HG02588 (cell line): ENCODE results near the gene DLX2.
"Not testable (repeated sequence)": the region's sequence is repeated elsewhere in the genome, so short reads cannot be mapped to it uniquely, and the experiment has no call there.

Source experiments
- ATAC-seq: cut with Tn5 transposase; IDR thresholded peaks from one replicate; pipeline ENCODE4 v1.9.1; 2021; ENCODE audit warnings: mild to moderate bottlenecking, moderate library complexity; ENCODE audit not compliant: unreplicated experiment

DLX2 gene

GRCh38 chr2:172083628-172084394 lies 18.9 kb downstream of the DLX2 start:
- no peak for ATAC-seq

- no peak for ATAC-seq
Measured at GRCh38 chr2:172082944-172083627, 19.6 kb downstream of the DLX2 start.

GRCh38 chr2:172082105-172082943 lies 20.4 kb downstream of the DLX2 start:
- no peak for ATAC-seq

GRCh38 chr2:172081221-172082022 lies 21.3 kb downstream of the DLX2 start:
- ATAC-seq, result no peak

GRCh38 chr2:172080641-172081220 lies 22.0 kb downstream of the DLX2 start:
- no peak for ATAC-seq

GRCh38 chr2:172079838-172080640 lies 22.7 kb downstream of the DLX2 start:
- ATAC-seq, result no peak

- no peak for ATAC-seq
Measured at GRCh38 chr2:172079416-172079815, 23.3 kb downstream of the DLX2 start.

- ATAC-seq, result no peak
Measured at GRCh38 chr2:172074254-172074653, 28.4 kb downstream of the DLX2 start.

- ATAC-seq, result no peak
Measured at GRCh38 chr2:172073518-172073917, 29.2 kb downstream of the DLX2 start.

GRCh38 chr2:172072706-172073105 lies 30.0 kb downstream of the DLX2 start:
- no peak for ATAC-seq

- no peak for ATAC-seq
Measured at GRCh38 chr2:172072303-172072702, 30.4 kb downstream of the DLX2 start.

GRCh38 chr2:172070936-172071335 lies 31.8 kb downstream of the DLX2 start:
- no peak for ATAC-seq

- not testable (repeated sequence) for ATAC-seq
Measured at GRCh38 chr2:172067905-172068304, 34.8 kb downstream of the DLX2 start.

GRCh38 chr2:172066394-172066886 lies 36.3 kb downstream of the DLX2 start:
- ATAC-seq, result no peak

GRCh38 chr2:172065111-172065510 lies 37.6 kb downstream of the DLX2 start:
- ATAC-seq, result no peak

GRCh38 chr2:172063446-172063845 lies 39.3 kb downstream of the DLX2 start:
- no peak for ATAC-seq

GRCh38 chr2:172062402-172063004 lies 40.2 kb downstream of the DLX2 start:
- ATAC-seq, result no peak

GRCh38 chr2:172060118-172060517 lies 42.6 kb downstream of the DLX2 start:
- not testable (repeated sequence) for ATAC-seq

GRCh38 chr2:172058660-172059059 lies 44.0 kb downstream of the DLX2 start:
- ATAC-seq, result no peak
